ENCODE measurements around the gene METRNL.
"Not testable (repeated sequence)": the region's sequence is repeated elsewhere in the genome, so short reads cannot be mapped to it uniquely, and the experiment has no call there.

The METRNL gene, protein sequence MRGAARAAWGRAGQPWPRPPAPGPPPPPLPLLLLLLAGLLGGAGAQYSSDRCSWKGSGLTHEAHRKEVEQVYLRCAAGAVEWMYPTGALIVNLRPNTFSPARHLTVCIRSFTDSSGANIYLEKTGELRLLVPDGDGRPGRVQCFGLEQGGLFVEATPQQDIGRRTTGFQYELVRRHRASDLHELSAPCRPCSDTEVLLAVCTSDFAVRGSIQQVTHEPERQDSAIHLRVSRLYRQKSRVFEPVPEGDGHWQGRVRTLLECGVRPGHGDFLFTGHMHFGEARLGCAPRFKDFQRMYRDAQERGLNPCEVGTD

DNA sequence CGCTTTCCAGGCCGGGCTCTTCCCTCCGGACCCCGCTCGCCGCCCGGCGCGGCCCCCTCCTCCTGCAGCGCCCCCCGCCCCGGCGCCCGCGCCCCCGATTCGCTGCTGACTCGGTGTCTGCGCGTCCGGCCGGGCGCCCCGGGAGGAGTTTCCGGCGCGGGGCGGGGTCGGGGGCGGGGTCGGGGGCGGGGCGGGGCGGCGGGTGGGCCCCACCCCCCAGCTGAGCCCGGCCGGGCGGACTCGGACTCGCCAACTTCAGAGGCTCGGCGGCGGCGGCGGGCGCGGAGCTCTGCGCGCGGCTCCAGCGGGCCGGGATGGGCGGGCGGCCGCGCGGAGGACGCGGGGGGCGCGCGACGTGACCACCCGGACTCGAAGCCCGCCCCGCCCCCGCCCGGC is at the start of gene METRNL:
Gene METRNL, plus strand, starts transcription at position 258 of the 396 bp plus-strand sequence. CDS start 207 bp downstream, outside the sequence.
- DNase-seq: no peak

DNA sequence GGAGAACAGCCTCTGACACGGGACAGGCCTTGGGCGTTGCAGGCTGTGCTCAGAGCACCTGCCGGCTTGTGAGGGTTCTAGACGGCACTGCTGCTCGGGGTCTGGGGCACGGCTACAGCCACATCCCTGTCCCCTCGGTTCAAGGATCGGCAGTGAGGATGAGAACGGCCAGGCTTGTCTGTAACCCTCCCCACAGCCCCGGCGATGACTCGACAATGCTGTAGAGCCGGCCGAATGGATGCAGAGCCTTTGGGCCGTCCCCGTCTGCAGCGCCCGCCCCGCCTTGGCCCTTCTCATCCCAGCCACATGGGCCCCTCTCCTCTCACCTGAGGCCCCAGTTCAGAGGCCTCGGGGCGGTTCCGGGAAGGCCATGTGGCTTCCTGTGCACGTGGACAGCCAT is 49.0 kb upstream of the METRNL start:
- no peak for DNase-seq

DNA sequence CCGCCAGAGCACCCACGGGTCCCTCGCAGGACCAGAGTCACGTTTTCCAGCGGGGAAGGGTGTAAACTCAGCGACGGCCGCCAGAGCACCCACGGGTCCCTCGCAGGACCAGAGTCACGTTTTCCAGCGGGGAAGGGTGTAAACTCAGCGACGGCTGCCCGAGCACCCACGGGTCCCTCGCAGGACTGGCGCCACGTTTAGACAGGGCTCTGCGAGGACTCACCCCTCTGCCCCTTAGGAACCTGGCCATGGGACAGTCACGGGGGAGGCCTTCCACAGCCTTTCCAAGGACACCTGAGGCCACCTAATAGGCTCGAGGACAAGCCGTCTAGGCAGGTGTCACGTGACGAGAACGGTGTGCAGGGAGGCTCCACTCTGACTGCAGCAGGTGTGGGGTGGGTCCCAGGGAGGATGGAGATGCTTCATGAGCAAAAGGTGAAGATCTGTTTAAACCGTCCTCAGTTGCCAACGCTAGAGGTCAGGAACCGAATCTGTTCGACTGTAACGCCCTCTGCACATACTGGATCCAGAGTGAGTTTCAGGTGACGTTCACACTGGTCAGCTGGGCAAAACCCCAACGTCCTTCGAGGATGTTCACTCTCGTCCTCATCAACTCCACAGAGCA is 48.0 kb upstream of the METRNL start:
- no peak for DNase-seq

DNA sequence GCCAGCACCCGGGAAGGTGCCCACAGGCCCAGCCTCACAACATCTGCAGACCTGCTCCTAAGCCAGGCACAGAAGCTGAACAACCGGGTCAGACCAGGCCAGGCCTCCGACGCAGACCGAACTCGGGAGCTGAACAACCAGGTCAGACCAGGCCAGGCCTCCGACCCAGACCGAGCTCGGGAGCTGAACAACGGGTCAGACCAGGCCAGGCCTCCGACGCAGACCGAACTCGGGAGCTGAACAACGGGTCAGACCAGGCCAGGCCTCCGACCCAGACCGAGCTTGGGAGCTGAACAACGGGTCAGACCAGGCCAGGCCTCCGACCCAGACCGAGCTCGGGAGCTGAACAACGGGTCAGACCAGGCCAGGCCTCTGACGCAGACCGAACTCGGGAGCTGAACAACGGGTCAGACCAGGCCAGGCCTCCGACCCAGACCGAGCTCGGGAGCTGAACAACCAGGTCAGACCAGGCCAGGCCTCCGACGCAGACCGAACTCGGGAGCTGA is 47.4 kb upstream of the METRNL start:
- not testable (repeated sequence) for DNase-seq

DNA sequence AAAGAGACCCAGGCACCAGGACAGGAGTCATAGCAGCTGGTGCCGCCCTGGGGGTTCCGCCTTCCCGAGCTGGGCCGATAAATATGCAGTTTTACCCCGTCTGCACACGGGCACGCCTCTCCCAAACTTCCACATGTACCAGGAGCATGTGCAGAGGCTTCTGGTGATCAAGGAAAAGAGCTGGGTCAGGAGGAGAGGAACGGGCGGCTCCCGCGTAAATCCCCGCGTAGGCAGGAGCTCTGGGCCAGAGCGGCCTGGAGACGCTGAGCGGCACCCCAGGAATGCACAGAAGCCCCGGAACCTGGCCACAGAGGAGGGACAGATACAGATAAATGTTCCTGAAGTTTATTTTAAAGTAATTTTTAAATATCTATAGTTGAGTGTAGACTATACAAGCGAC is 46.6 kb upstream of the METRNL start:
- no peak for DNase-seq

DNA sequence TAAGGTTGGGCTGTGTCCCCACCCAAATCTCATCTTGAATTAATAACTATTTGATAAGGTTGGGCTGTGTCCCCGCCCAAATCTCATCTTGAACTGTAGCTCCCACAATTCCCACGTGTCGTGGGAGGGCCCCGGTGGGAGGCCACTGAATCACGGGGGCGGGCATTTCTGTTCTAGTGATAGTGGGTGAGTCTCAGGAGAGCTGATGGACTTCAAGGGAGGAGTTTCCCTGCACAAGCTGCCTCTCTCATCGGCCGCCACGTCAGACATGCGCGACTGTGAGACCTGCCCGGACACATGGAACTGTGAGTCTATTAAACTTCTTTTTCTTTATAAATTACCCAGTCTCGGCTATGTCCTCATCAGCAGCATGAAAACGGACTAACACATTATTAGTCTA is 44.9 kb upstream of the METRNL start:
- no peak for DNase-seq

DNA sequence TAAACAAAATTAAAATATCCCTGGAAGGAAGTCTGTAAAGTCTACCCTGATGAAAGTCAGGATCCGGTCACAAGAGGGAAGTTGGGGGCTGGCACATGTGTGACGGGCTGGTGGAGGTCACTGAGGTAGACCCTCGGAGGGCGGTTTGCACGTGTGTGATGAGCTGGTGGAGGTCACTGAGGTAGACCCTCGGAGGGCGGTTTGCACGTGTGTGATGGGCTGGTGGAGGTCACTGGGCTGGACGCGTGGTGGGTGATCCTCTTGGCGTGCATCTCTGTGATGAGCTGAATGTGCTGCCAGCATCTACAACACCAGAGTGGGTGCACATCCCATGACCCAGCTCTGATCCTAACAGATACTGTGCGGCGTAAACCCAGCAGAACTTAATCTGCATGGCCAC is 43.7 kb upstream of the METRNL start:
- DNase-seq: no peak

DNA sequence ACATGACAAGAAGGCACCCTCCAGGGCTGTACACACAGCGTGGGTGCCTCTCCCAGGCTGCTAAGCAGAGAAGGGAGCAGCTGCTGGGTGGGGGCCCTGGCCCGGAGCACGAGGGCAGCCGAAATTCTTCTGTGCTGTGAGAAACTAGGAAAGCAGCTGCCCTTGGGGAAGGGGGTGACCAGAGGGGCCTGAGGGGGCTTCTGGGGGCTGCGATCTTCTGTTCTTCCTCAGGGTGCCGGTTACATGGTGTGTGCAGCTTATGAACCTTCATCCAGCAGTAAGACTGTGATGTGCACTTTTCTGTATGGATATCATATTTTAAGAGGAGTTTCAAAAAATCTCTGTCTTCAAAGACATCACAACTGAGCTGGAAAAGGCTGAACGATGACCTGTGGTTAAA is 43.2 kb upstream of the METRNL start:
- no peak for DNase-seq

DNA sequence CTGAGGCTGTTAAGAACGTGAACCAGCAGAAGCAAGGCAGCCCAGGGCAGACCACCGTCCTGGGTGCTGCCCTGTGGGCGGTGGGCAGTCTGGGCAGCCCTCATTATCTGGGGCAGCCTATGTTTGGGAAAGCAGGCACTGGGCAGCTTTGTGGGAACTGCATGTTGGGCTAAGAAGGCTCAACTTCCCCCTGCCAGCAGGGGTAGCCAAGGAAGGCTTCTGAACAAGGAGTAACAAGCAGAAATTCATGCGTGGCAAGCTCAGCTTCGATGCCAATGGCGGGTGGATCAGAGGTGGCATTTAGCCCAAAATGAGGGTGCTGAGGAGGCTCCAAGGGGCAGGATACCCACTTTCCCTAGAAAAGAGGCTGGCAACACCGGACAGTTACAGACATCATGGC is 42.7 kb upstream of the METRNL start:
- no peak for DNase-seq

DNA sequence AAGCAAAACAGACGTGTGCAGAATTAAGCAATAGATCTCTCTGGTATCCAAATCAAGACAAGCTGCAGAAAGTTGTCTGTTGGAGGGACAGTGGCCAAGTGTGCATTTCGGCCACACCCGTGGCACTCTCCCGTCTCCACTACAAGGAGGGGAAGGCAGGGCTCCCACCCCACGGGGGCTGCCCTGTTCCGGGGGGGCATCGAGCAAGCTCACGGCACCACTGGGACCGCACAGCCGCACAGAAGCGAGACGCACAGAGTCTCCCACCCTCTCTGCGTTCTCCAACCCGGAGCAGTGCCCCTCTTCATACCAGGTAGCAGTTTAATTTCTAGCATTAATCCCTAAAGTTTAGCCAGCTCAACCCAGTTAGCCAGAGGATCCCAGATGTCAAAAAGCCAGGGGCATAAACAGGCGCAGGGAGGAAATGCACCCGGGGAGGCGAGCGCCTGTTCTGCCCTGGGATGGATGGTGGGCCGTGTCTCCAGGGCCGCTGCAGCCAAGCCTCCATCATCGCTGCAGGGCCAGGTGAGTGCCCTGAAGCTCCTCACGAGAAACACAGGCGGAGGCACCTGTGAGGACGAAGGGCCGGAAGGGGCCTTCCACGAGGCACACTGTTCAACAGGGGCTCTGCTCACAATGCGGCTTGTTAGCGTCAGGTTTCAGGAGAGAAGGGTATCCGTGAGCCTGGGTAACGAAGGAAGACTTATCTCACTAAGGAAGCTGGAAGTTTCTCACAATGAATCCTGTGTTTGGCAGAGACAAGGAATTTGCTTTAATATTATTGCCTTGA is 42.1 kb upstream of the METRNL start:
- no peak for DNase-seq

DNA sequence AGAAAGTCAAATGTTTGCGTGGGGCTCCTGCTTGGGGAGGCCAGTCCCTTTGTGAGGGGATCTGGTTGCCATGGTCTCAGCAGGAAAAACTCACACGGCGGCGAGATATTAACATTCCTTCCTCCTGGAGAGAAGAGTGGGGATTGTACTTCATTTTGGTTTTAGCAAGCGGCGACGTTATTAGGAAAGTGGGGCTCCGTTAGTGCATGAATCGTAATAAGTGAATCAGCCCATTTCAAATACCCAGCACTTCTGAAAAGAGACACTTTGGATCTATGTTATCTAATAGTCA is 41.6 kb upstream of the METRNL start:
- DNase-seq: no peak

DNA sequence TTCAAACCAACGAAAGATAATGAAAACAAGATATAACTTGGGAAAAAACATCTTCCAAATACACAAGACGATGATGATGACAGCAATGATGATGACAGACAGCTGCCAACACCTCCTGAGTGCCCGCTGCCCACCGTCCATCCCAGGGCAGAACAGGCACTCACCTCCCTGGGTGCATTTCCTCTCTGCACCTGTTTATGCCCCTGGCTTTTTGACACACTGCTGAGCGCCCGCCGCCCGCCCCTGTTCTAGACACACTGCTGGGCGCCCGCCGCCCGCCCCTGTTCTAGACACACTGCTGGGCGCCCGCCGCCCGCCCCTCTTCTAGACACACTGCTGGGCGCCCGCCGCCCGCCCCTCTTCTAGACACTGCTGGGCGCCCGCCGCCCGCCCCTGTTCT is 40.4 kb upstream of the METRNL start:
- DNase-seq: not testable (repeated sequence)

DNA sequence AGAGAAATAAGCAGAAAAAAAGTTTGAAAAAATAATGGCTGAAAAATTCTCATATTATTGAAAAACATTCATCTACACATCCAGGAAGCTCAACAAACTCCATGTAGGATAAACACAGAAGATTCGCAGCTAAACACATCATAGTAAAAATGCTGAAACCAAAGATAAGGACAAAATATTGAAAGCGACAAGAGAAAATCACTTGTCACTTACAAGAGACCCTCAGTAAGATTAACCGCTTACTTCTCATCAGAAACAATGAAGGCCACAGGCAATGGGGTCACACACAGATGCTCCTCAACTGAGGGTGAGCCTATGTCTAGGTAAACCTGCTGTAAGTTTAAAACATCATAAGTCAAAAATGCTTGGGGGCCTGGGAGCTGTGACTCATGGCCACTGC is 38.1 kb upstream of the METRNL start:
- DNase-seq: no peak

DNA sequence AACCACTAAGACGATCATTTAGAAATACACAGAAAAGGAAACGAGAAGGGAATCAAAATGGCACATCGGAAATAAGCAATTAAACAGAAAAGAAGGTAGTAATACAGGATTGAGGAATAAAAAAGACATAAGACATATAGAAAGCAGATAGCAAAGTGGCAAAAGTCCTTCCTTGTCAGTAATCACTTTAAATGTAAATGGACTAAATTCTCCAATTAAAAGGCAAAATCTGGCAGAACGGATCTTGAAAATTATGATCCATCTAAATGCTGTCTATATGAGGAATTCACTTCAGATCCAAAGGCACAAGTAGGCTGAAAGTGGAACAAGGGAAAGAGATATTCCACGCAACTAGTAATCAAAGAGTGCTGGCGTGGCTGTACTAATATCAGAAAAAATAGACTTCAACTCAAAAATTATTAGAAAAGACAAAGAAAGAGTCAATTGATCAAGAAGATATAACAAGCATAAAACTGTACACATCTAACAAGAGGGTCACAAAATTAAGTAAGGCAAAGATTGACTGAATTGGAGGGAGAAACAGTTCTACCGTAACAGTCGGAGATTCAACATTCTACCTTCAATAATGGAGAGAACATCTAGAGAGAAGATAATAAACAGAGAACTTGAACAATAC is 36.8 kb upstream of the METRNL start:
- DNase-seq: no peak

DNA sequence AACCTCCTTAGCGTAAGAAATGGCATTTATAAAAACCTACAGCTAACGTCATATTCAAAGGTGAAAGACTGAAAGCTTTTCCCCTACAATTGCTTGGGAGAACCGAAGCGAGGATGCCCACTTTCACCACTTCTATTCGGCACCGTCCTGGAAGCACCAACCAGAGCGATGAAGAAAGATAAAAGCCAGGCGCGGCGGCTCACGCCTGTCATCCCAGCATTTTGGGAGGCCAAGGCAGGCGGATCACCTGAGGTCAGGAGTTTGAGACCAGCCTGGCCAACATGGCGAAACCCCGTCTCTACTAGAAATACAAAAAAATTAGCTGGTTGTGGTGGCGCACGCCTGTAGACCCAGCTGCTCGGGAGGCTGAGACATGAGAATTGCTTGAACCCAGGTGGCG is 34.9 kb upstream of the METRNL start:
- DNase-seq: not testable (repeated sequence)

DNA sequence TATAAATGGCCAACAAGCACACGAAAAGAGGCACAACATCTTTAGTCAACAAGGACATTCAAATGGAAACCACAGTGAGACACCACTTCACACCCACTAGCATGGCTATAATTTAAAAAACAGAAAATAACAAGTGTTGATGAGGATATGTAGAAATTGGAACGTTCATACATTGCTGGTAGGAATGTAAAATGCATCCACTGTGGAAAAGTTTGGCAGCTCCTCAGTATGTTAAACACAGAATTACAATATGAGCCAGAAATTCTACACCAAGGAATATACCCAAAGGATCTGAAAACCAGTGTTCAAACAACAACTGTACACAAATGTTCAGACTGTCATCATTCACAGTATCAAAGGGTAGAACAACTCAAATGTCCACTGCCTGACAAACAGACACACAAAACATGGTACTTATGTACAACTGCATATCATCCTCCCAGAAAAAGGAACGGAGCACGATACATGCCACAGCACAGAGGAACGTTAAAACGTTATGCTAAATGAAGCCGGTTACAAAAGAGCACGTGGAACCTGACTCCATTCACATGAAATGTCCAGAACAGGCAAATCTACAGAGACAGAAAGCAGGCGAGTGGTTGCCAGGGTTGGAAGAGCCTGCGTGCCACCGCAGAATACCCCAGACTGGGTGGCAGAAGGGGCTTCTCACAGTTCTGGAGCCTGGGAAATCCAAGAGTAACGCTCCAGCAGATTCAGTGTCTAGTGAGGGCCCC is 32.8 kb upstream of the METRNL start:
- DNase-seq: no peak

DNA sequence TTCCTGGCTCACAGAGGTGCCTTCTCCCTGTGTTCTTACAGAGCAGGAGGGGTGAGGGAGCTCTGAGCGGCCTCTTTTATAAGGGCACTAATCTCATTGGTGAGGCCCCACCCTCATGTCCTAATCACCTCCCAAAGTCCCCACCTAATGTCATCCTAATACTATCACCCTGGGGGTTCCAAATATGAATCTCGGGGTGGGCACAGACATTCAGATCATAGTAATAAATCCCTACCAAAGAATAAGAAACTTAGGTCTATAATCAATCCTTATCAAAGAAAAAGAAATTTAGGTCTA is 32.3 kb upstream of the METRNL start:
- no peak for DNase-seq

DNA sequence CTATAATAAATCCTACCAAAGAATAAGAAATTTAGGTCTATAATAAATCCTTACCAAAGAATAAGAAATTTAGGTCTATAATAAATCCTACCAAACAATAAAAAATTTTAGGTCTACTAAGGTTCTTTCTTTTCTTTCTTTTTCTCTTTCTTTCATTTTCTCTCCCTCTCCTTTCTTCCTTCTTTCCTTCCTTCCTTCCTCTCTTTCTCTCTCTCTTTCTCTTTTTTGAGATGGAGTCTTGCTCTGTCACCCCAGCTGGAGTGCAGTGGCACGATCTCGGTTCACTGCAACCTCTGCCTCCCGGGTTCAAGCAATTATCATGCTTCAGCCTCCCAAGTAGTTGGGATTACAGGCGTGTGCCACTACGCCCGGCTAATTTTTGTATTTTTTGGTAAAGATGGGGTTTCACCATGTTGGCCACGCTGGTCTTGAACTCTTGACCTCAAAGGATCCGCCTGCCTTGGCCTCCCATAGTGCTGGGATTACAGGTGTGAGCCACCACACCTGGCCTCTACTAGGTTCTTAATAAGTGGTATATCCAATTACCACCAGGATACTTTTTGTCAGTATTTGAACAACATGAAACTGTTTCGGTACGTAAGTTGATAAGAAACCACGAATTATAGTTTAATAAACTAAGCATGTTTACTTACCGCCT is 31.5 kb upstream of the METRNL start:
- not testable (repeated sequence) for DNase-seq

DNA sequence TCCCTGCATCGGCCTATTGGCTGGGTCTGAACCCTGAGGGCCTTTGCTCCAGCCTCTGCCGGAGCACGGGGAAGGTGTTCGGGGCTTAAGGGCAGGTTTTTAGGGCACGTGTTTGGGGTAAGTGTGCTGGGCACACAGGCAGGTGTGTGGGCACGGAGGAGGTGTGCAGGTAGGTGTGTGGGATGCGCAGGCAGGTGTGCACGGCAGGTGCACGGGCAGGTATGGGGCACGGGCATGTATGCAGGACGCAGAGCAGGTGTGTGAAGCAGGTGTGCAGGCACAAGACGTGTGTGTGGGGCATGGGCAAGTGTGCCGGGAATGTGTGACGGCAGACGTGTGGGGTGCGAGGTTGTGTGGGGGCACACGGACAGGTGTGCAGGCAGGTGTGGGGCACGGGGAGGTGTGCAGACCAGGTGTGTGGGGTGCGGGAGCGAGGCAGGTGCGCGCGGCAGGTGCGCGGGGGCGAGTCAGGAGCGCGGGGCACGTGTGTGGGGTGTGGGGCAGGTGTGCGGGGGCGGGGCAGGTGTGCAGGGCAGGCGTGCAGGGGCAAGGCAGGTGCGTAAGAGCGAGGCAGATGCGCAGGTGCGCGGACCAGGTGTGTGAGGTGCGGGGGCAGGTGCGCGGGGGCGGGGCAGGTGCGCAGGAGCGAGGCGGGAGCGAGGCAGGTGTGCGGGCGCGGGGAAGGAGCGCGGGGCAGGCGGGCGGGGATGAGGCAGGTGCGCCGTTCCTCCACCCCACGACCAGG is 28.6 kb upstream of the METRNL start:
- DNase-seq: no peak

DNA sequence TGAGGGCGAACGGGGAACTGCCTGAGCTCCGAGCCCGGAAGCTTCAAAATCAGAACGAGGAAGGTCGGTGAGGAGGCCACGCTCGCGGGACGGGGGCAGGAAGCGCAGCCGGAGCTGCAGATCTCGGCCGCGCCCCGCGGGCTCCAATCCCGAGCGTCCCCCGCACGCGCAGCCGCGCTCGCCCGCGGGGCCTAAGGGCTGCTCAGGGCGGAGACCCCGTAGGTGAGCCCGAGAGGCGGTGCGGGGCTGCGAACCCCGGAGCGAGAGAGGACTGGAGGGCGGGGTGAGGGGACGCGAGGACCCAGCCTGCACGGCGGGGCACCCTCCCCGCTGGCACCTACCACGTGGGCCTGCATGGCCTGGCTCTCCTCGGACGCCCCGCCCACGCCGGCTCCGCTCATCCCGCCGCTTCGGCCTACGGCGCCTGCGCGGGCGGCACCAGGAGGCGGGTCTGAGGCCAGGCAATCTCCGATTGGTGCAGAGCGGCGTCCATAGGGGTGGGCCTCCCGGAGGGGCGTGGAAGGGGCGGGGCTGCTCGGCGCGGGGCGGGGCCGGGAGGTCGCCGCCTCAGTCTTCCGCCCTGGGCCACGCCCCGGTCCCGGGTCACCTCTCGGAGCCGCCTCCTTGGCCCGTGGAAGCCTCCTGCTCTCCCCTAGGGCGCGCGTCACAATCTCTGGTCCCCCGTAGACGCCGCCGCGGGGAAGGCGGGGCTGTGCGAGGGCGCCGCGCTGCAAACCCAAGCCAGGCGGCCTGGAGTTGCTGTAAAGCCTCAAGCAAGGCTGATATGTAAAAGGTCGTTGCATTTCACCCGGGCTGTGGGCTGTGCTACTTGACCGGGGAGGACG is 27.8 kb upstream of the METRNL start:
- DNase-seq: peak; percentile 89

DNA sequence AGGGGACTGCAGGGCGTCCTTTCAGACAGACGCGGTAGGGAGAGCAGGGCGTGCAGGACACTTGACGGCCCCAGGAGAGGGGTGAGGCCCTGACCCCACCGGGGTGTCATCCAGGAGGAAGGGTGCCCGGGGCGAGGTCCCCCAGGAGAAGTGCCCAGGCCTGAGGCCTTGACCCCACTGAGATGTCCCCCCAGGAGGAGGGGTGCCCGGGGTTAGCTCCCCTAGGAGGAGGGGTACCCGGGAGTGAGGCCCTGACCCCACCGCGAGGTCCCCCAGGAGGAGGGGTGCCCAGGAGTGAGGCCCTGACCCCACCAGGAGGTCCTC is 27.2 kb upstream of the METRNL start:
- no peak for DNase-seq
